Activated gamma-delta T cell treated with anti-CD3 and anti-CD28 coated beads, Interleukin-2, amount 50 U/mL, for 16 hours (primary cell): ENCODE results near the gene TESMIN.

Experiments
- DNase-seq: peaks from one replicate; pipeline ENCODE4 v3.0.0-alpha.2; 2020; ENCODE audit warnings: low read depth

TESMIN gene

GRCh38 chr11:68751331-68751856 lies at the start of gene TESMIN:
TSS of gene TESMIN (minus strand) at chr11:68751520. CDS start at chr11:68750660, 860 bp downstream.
- DNase-seq, result peak; percentile 83

- DNase-seq, result peak; percentile 11
These were observed 47.0 kb upstream of the TESMIN start for GRCh38 chr11:68798221-68798813.

GRCh38 chr11:68796801-68797200 lies 45.5 kb upstream of the TESMIN start:
- DNase-seq, result no peak

- no peak for DNase-seq
These were observed 41.2 kb upstream of the TESMIN start for GRCh38 chr11:68792400-68792966.

- no peak for DNase-seq
These were observed 33.3 kb upstream of the TESMIN start for GRCh38 chr11:68784653-68785052.

- DNase-seq, result no peak
These were observed 32.0 kb upstream of the TESMIN start for GRCh38 chr11:68783216-68783821.

- no peak for DNase-seq
These were observed 31.4 kb upstream of the TESMIN start for GRCh38 chr11:68782711-68783110.

- DNase-seq, result no peak
These were observed 29.5 kb upstream of the TESMIN start for GRCh38 chr11:68780829-68781228.

- DNase-seq, result no peak
These were observed 26.9 kb upstream of the TESMIN start for GRCh38 chr11:68778205-68778604.

- DNase-seq, result no peak
These were observed 25.3 kb upstream of the TESMIN start for GRCh38 chr11:68776442-68777235.

GRCh38 chr11:68775951-68776388 lies 24.6 kb upstream of the TESMIN start:
- no peak for DNase-seq

GRCh38 chr11:68774194-68774585 lies 22.9 kb upstream of the TESMIN start:
- no peak for DNase-seq

- DNase-seq, result no peak
These were observed 22.3 kb upstream of the TESMIN start for GRCh38 chr11:68773521-68774193.

GRCh38 chr11:68772936-68773335 lies 21.6 kb upstream of the TESMIN start:
- no peak for DNase-seq

GRCh38 chr11:68770781-68771180 lies 19.5 kb upstream of the TESMIN start:
- DNase-seq, result no peak

GRCh38 chr11:68767672-68768071 lies 16.4 kb upstream of the TESMIN start:
- no peak for DNase-seq

GRCh38 chr11:68766786-68767185 lies 15.5 kb upstream of the TESMIN start:
- DNase-seq, result no peak

GRCh38 chr11:68764746-68765145 lies 13.4 kb upstream of the TESMIN start:
- DNase-seq, result no peak

- no peak for DNase-seq
These were observed 12.8 kb upstream of the TESMIN start for GRCh38 chr11:68763926-68764657.

GRCh38 chr11:68763181-68763721 lies 11.9 kb upstream of the TESMIN start:
- no peak for DNase-seq

GRCh38 chr11:68762481-68762880 lies 11.2 kb upstream of the TESMIN start:
- no peak for DNase-seq
